ENCODE measurements around the gene PLEKHM2.

- TF ChIP-seq CTCF (IDR thresholded peaks at IDR 0.05; ENCODE audit: low read length) (no peak), EZH2 (optimal IDR thresholded peaks at IDR 0.05; ENCODE audit: low read depth, low read length) (no peak), EZH2phosphoT487 (IDR thresholded peaks at IDR 0.05; ENCODE audit: low read length) (no peak)
Measured at GRCh38 chr1:15750924-15751323, 66.8 kb downstream of the PLEKHM2 start.

Data from MM.1S (cell line).